B cell (primary cell): ENCODE results near the gene PSME1. TPM values are rescaled to one million over a fixed set of nuclear protein-coding genes. Genes with fewer than 3 reads are reported as not detected.

Experiments used
- ATAC-seq: fragments of 200-7000 bp; cut with Tn5 transposase; one replicate; pipeline ENCODE4 v1.10.0; 2021; ENCODE audit warnings: low read depth, mild to moderate bottlenecking, moderate number of reproducible peaks, moderate library complexity
- CTCF ChIA-PET: fragments of 350-600 bp; sonication (Branson Sonifier 250); formaldehyde crosslinking; loops from one replicate; lab custom pipeline; 2021; ENCODE audit warnings: antibody characterized with exemption, inconsistent platforms; lab: Charles Lee
- POLR2A ChIA-PET: fragments of 350-600 bp; sonication (Branson Sonifier 250); formaldehyde crosslinking; loops from one replicate; lab custom pipeline; 2021; ENCODE audit warnings: antibody characterized with exemption; lab: Charles Lee
- DNase-seq: peaks from one replicate; pipeline ENCODE4 v3.0.0; 2013
- H2AFZ ChIP-seq: 2 replicates; pipeline ENCODE4 v1.6.1; 2012; ENCODE audit warnings: mild to moderate bottlenecking, low read depth, low read length; ENCODE audit not compliant: insufficient read depth, poor library complexity, severe bottlenecking
- H3K27ac ChIP-seq, 2 donors: 1 replicate in 1 of 2; 2 replicates in 1 of 2; pipeline ENCODE4 v1.5.1; 2012 to 2013; ENCODE audit warnings: low read length in 2 of 2, mild to moderate bottlenecking in 2 of 2, moderate library complexity in 1 of 2
- H3K27me3 ChIP-seq, 4 experiments: fragments of 200-600 bp in 1 of 4; sonication (generic) in 1 of 4; replicated peaks in 1 of 4; 1 replicate in 2 of 4; 2 replicates in 2 of 4; pipeline versions ENCODE4 v1.6.1 to v1.7.0; 2013 to 2016; ENCODE audit warnings: low read length in 3 of 4, mild to moderate bottlenecking in 2 of 4, mixed read lengths in 1 of 4, moderate library complexity in 1 of 4; ENCODE audit not compliant: insufficient read depth in 4 of 4, control insufficient read depth in 3 of 4; ENCODE audit errors: control extremely low read depth in 1 of 4
- H3K36me3 ChIP-seq, 2 experiments: replicated peaks in 1 of 2; 1 replicate in 1 of 2; 2 replicates in 1 of 2; pipeline versions ENCODE4 v1.6.1 to v1.7.1; 2013; ENCODE audit warnings: low read length in 1 of 2; ENCODE audit not compliant: insufficient read depth in 2 of 2, control insufficient read depth in 1 of 2; ENCODE audit errors: control extremely low read depth in 1 of 2, extremely low read depth in 1 of 2
- H3K4me1 ChIP-seq, 2 donors: fragments of 200-600 bp in 1 of 2; sonication (generic) in 1 of 2; 1 replicate in 1 of 2; 2 replicates in 1 of 2; pipeline versions ENCODE4 v1.5.1 to v1.6.1; 2013 to 2017; ENCODE audit warnings: low read length in 2 of 2; ENCODE audit not compliant: control insufficient read depth in 2 of 2, insufficient read depth in 2 of 2
- H3K4me2 ChIP-seq: replicated peaks from 2 replicates; pipeline ENCODE3; 2012; ENCODE audit warnings: mild to moderate bottlenecking, low read depth, low read length; ENCODE audit not compliant: poor library complexity, severe bottlenecking
- H3K4me3 ChIP-seq, 5 experiments: fragments of 200-600 bp in 1 of 5; sonication (generic) in 1 of 5; 1 replicate in 3 of 5; 2 replicates in 2 of 5; pipeline versions ENCODE4 v1.5.1 to v1.7.0; 2011 to 2016; ENCODE audit warnings: low read length in 4 of 5, mild to moderate bottlenecking in 4 of 5, low read depth in 2 of 5, control low read depth in 1 of 5, moderate library complexity in 1 of 5; ENCODE audit not compliant: insufficient read depth in 1 of 5; ENCODE audit errors: control extremely low read depth in 1 of 5, extremely low read depth in 1 of 5
- H3K79me2 ChIP-seq: fragments of 200-600 bp; sonication (generic); one replicate; pipeline ENCODE4 v1.6.0; 2016; ENCODE audit warnings: low read length; ENCODE audit not compliant: control insufficient read depth, insufficient read depth
- H3K9ac ChIP-seq: fragments of 200-600 bp; sonication (generic); 2 replicates; pipeline ENCODE4 v1.6.1; 2017; ENCODE audit warnings: mild to moderate bottlenecking, low read length, moderate library complexity
- H3K9me3 ChIP-seq, 3 donors: one replicate each; pipeline versions ENCODE4 v1.6.1 to v1.7.1; 2013; ENCODE audit warnings: low read length in 2 of 3; ENCODE audit not compliant: control insufficient read depth in 2 of 3, insufficient read depth in 1 of 3; ENCODE audit errors: control extremely low read depth in 1 of 3
- H4K20me1 ChIP-seq: 2 replicates; pipeline ENCODE4 v1.6.0; 2012; ENCODE audit warnings: mild to moderate bottlenecking, low read length; ENCODE audit not compliant: insufficient read depth, control insufficient read depth, poor library complexity, severe bottlenecking
- H3K27ac Mint-ChIP-seq: one replicate; pipeline ENCODE4 v1.8.0; 2021; ENCODE audit warnings: mixed read lengths
- H3K27me3 Mint-ChIP-seq: one replicate; pipeline ENCODE4 v1.8.0; 2021; ENCODE audit warnings: mixed read lengths
- H3K4me1 Mint-ChIP-seq: one replicate; pipeline ENCODE4 v1.8.0; 2021; ENCODE audit warnings: mixed read lengths
- H3K4me3 Mint-ChIP-seq: one replicate; pipeline ENCODE4 v1.8.0; 2021; ENCODE audit warnings: mixed read lengths
- H3K9me3 Mint-ChIP-seq: one replicate; pipeline ENCODE4 v1.8.0; 2022; ENCODE audit warnings: mixed read lengths; ENCODE audit not compliant: insufficient read depth
- CTCF ChIP-seq: fragments of 200-600 bp; IDR thresholded peaks from one replicate; pipeline ENCODE4 v1.8.0; 2022; ENCODE audit warnings: antibody characterized with exemption, mild to moderate bottlenecking
- EZH2 ChIP-seq: IDR thresholded peaks from 2 replicates; pipeline ENCODE4 v1.6.1; 2012; ENCODE audit warnings: borderline replicate concordance, low read depth, mild to moderate bottlenecking, moderate library complexity, low read length; ENCODE audit not compliant: insufficient read depth, poor library complexity, severe bottlenecking
- WGBS: methylation state at CpG from one replicate; pipeline ENCODE4 v1.1.5; 2013; ENCODE audit warnings: missing lambda C conversion rate; ENCODE audit not compliant: insufficient coverage; 5-methylcytosine and 5-hydroxymethylcytosine counted together
- intact Hi-C: fragments of 100-400 bp; cut with micrococcal nuclease; formaldehyde crosslinking; loops from one replicate; pipeline ENCODE4 v1.10.0; 2022
- polyA plus RNA-seq: library from polyadenylated mRNA; depleted of rRNA; stranded (reverse); fragments of >200 nt; gene quantifications from 2 replicates; pipeline ENCODE4 v1.2.3, GENCODE V29; 2012
- total RNA-seq, 2 donors: library from RNA; stranded (reverse); fragments of 120-200 nt in 1 of 2; gene quantifications; 1 replicate in 1 of 2; 2 replicates in 1 of 2; pipeline versions ENCODE4 v1.2.3 to v1.2.4, GENCODE V29; 2013 to 2022

Gene PSME1
- total and polyA plus RNA-seq, 2 donors (not counting 1 experiment from before 2014, with no cell fraction given) = 237 to 257 TPM

GRCh38 chr14:24181371-24182077 is 45.5 kb downstream of the PSME1 start:
- ATAC-seq (no peak), DNase-seq (no peak)
- Histone ChIP-seq H3K9ac (no peak overlapping the region), H3K79me2 (peaks cover 18% of the 10 kb centered on the region), H3K4me2 (no peak overlapping the region), H3K4me3 (no peak overlapping the region), H3K4me1 (no peaks in the 10 kb centered on the region), H2AFZ (no peak overlapping the region), H3K27me3 (no peaks in the 10 kb centered on the region), H4K20me1 (no peaks in the 10 kb centered on the region), H3K36me3 (peaks cover 5 to 83% of the 10 kb centered on the region in 2 experiments), H3K9me3 (no peaks in the 10 kb centered on the region), H3K27ac (no peak overlapping the region)
- H3K27me3 Mint-ChIP-seq = no peaks in the 10 kb centered on the region
- ChIA-PET POLR2A (no interaction called here), CTCF (interaction anchor here (0.8 to 1.6 kb wide), 2 partner anchors 16 to 36 kb away, joined by 3 read pairs; partner anchors contain the start of gene PSME2)
- peaks cover 10% of the 10 kb centered on the region for H3K4me1 Mint-ChIP-seq
- H3K4me3 Mint-ChIP-seq = no peak overlapping the region
- intact Hi-C loops = no loop called here
- no peaks in the 10 kb centered on the region for H3K9me3 Mint-ChIP-seq
- WGBS = 93% methylated on average over 19 of the region's 19 CpGs
- no peak for TF ChIP-seq EZH2
- TF ChIP-seq CTCF = no peak
- H3K27ac Mint-ChIP-seq = no peak overlapping the region

- Mint-ChIP-seq H3K4me1 (peaks cover 14% of the 10 kb centered on the region), H3K27ac (no peak overlapping the region), H3K4me3 (no peak overlapping the region), H3K27me3 (no peaks in the 10 kb centered on the region), H3K9me3 (no peaks in the 10 kb centered on the region)
- WGBS = 94% methylated on average over 10 of the region's 14 CpGs
- intact Hi-C loops = no loop called here
- no peak overlapping the region for H3K27ac ChIP-seq
- POLR2A ChIA-PET = no interaction called here
- H4K20me1 ChIP-seq = no peaks in the 10 kb centered on the region
- ATAC-seq (no peak), DNase-seq (no peak)
- peaks cover 5 to 81% of the 10 kb centered on the region in 2 experiments for H3K36me3 ChIP-seq
- H3K9me3 ChIP-seq = no peaks in the 10 kb centered on the region
- H2AFZ ChIP-seq = no peak overlapping the region
- H3K4me3 ChIP-seq = no peak overlapping the region
- CTCF ChIA-PET = no interaction called here
- TF ChIP-seq CTCF = no peak
- TF ChIP-seq EZH2 = no peak
- peaks cover 26% of the 10 kb centered on the region for H3K79me2 ChIP-seq
- no peaks in the 10 kb centered on the region for H3K27me3 ChIP-seq
- peaks cover 1 to 2% of the 10 kb centered on the region in 2 donors for H3K4me1 ChIP-seq
- no peak overlapping the region for H3K4me2 ChIP-seq
- H3K9ac ChIP-seq = no peak overlapping the region
Observed at GRCh38 chr14:24182110-24182882, 46.3 kb downstream of the PSME1 start.
